GM19452 (cell line): ENCODE data around the gene CCDC40.

Experiments
- ATAC-seq: cut with Tn5 transposase; IDR thresholded peaks from one replicate; pipeline ENCODE4 v1.9.1; 2021; ENCODE audit not compliant: unreplicated experiment

Gene CCDC40

DNA sequence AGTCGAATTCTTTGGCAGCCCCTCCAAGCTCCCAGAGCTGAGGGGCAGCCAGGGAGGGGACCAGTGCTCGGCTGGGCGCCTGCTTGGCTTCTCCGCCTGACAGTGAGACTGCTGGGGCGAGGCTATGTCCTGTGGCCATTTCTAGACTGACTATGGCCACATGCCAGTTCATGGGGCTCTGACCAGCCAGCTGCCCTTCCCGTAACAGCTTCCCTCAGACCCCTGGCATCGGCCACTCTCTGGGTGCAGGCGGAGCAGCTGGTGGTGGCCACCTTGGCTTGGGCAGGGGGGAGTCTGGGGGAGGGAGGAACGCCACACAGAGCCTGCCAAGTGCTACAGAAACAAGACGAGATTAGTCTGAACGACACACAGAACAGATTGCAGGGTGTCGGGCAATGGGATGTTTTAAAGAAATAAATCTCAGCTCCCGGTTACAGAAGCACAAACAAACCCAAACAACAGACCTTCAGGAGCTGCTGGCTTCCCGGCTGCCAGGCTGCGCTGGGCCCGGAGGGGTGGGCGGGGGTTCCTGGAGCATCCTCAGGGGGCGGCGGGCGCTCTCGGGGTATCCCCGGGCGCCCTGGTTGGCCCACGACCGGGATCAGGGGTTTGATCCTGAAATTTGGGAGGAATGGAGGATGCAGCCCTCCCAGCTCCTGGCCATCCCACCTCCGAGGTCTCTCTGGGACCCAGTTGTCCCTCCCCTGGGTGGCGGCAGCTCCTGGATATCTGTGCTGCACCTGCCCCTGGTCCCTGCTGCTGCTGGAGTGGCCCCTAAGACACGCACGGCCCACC lies 35.3 kb upstream of the CCDC40 start:
- ATAC-seq = no peak

GRCh38 chr17:80002070-80002641 lies 34.3 kb upstream of the CCDC40 start:
- no peak for ATAC-seq

GRCh38 chr17:80002690-80003490 lies 33.6 kb upstream of the CCDC40 start:
- ATAC-seq = no peak

- ATAC-seq = no peak
Measured at GRCh38 chr17:80003969-80004368, 32.5 kb upstream of the CCDC40 start.

- no peak for ATAC-seq
Measured at GRCh38 chr17:80005360-80006338, 30.8 kb upstream of the CCDC40 start.

- ATAC-seq = no peak
Measured at GRCh38 chr17:80006339-80006720, 30.1 kb upstream of the CCDC40 start.

- ATAC-seq = no peak
Measured at GRCh38 chr17:80006811-80007752, 29.4 kb upstream of the CCDC40 start.

DNA sequence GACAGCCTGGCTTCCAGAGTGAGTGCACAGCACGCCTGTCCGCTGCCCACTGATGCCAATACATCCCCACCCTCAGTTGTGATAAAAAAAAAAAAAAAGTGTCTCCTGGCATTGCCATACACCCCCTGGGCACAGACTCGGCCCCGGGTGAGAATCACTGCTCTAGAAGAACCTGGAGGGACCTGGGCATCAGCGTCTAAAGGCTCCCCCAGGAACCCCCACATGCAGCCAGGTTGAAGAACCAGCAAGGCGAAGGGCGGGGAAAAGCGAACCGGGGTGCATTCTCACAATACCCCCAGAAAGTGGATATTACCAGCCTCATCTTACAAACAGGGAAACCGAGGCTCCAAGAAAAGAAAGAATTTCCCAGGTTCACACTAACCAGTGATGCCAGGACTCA lies 28.5 kb upstream of the CCDC40 start:
- no peak for ATAC-seq

- ATAC-seq = no peak
Measured at GRCh38 chr17:80008383-80008840, 28.0 kb upstream of the CCDC40 start.

DNA sequence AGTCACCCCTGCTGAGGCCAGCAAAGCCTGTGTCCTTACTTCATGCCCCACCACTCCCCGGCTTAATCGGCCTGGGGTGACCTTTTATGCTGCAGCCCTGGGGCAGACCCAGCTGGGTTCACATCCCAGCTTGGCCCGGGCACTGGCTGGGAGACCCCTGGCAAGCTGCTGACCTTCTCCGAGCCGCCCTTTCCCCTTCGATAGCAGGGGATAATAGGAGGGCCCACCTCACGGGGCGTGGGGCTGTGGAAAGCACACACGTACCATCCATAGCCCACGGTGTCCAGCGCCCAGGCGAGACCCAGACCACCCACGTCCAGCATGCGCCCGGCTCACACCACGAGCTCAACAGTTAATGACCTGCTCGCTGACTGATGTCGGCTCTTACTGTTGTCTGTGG lies 27.6 kb upstream of the CCDC40 start:
- ATAC-seq = no peak

DNA sequence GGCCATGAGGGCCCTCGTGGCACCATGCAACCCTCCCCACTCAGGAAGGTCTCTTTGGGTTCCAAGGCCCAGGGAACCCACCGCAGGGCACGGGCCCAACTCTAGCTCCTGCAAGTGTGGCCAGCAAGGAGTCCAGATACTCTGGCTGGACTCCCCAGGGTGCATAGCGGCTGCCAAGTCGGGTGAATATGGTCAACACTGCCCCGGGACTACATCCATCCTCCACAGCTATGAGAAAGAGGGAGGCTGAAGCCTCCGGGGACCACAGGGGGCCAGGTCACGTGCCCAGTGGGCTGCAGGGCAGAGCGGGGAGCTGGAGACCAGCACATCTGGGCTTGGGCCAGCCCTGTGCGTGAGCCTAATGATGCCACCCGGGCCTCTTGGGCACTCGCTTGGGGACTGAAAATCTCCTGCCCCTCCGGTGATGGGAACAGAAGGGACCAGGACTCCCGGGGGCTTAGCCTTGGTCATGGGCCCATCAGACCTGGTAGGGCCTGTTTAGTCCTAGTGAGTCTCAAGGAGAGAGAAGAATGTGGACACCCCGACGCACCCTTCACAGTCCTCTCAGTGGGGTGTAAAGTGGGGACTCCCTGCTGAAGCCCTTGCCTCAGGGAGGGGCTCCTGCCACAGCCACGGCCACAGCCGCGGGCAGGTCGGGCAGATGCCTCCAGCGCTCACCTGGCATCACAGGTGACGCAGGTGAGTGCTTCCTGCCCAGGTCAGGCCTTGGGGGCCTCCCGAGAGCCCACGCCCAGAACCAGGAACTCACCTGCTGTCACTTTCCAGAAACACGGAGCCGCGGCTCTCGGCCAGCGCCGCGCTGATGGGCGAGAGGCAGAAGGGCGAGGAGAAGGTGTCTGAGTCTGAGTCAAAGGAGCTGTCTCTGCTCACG lies 26.8 kb upstream of the CCDC40 start:
- ATAC-seq = no peak

GRCh38 chr17:80010283-80010858 lies 26.1 kb upstream of the CCDC40 start:
- no peak for ATAC-seq

- ATAC-seq = no peak
Measured at GRCh38 chr17:80011989-80012555, 24.4 kb upstream of the CCDC40 start.

DNA sequence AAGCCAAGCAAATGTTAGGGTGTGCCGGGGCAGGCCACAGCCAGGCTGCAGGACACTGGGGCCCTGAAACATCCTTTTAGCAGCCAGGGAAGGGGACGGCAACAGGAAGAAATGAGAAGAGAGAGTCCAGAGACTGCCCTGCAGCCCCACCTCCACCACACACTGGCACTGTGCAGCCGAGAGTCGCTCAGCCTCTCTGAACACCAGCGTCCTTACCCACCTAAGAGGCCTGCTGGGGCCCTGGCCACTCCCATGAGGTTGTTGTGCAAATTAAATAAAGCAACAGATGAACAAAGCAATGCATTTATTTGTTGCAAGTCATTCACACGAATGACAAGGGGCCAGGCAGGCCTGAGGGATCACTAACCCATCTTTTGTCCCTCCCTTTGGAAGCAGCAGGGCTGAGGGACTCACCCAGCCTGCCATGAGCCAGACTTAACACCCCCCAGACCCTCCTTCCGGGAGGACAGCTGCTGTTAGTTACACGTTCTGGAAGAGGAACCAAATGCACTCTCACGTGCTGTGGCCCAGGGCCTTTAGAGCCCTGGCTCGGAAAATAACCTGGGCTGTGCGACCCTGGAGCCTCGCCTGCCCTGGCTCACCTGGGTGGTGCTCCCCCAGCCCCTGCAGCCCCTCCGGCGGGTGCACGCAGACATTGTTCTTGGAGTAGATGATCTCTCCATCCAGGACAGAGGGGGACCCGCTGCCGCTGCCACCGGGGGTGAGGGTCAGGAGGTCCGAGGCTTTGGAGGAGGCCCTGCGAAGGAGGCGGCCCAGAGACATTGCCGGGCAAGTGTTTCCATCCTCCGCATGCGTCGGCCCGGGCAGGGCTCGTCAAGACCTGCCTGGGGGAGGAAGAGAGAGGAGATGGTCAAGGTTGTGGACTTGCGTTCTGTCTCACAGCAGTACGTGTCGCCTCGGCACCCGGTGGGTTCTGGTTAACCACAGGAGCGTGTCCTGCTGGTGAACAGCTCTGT lies 23.4 kb upstream of the CCDC40 start:
- ATAC-seq = no peak

GRCh38 chr17:80017226-80018010 lies 19.0 kb upstream of the CCDC40 start:
- ATAC-seq = no peak
